ENCODE measurements around the gene INSIG2. TPM values are rescaled to one million over a fixed set of nuclear protein-coding genes. Genes with fewer than 3 reads are reported as not detected.

Gene INSIG2
- total and polyA plus RNA-seq, 8 donors, result 31.5 to 56.6 (median 37.9) TPM

DNA sequence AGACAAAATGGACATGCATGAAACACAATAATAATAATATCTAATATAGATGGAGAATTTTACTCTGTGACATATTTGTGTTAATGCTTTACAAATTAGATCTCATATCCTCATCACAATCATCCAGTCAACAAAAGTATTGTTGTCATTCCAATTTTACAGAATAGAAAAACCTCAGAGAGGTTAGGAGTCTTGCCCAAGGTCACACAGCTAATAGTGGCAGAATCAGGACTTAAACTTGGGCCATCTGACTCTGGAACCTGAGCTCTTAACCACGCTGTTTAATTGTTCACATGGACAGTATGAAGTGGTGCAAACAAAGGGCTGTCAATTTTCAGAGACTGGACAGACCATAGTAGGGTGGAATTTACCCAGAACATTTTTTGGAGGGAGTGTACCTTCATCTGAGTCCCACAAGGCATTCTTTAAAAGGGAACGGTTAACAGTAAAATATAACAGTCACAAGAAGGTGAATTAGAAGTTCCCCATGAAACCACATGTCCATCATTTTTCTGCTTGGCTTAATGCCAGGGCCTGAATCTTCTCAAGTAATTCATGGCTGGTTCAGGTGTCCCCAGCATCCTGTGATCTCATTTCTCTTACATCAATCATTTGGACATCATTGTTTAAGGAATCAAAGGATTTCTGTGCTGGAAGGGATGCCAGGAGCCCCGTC, 39.0 kb upstream of the INSIG2 start:
- no peak for TF ChIP-seq CTCF (IDR thresholded peaks at IDR 0.05)
- intact Hi-C loops (cut with DNase I), result loop anchor here in 1 of 2 donors (10.0 kb wide), 1 partner anchor 816 kb away; no protein-coding TSS in a partner anchor
- Histone ChIP-seq H3K36me3 (no peaks in the 10 kb centered on the region), H3K9me3 (no peaks in the 10 kb centered on the region), H3K4me1 (peaks cover 3 to 23% of the 10 kb centered on the region in 2 donors), H3K27ac (no peak overlapping the region), H3K27me3 (peaks cover 7 to 22% of the 10 kb centered on the region in 2 donors), H3K4me3 (no peak overlapping the region)
- ATAC-seq, result no peak
- DNase-seq, result no peak

DNA sequence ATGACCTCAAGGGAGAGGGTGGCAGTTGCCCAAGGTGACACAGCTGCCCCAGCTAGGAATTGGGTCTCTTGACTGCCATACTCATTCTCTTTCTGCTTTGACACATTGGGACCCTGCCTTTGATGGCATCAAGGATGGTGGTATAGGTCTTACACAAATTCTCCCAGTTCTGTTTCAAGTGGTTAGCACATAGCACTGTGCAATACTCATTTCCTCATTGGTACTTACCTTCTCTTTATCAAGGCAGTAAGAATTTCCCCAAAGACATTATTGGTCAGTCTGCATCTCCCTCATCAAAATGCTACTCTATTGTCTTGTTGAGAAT, 38.5 kb upstream of the INSIG2 start:
- intact Hi-C loops (cut with DNase I), result loop anchor here in 1 of 2 donors (10.0 kb wide), 1 partner anchor 815 kb away; no protein-coding TSS in a partner anchor
- Histone ChIP-seq H3K4me3 (no peak overlapping the region), H3K36me3 (no peaks in the 10 kb centered on the region), H3K27me3 (peaks cover 7 to 22% of the 10 kb centered on the region in 2 donors), H3K4me1 (peaks cover 3 to 23% of the 10 kb centered on the region in 2 donors), H3K9me3 (no peaks in the 10 kb centered on the region), H3K27ac (no peak overlapping the region)
- TF ChIP-seq CTCF (IDR thresholded peaks at IDR 0.05), result no peak
- no peak for DNase-seq
- ATAC-seq, result no peak

GRCh38 chr2:118050386-118050785, 37.9 kb upstream of the INSIG2 start:
- no peak for ATAC-seq
- DNase-seq, result no peak

DNA sequence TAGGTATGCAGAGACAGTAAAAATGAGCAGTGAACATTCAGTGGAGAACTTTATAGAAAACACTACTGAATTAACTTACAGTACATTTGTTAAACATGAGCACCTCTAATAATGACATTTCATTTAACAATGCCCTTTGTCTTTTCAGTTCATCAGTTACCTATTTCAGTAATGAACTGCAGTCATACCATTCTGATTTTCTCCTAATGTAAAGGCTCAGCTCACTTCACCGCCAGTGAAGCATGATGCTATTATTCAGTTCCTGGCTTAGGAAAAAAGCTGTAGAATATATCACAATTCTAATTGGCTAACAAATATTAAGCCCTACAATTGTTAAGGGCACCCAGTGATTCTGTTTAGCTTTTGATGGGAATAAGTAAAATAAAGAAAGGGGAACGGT, 37.3 kb upstream of the INSIG2 start:
- no peak for ATAC-seq
- no peak for TF ChIP-seq CTCF (IDR thresholded peaks at IDR 0.05)
- Histone ChIP-seq H3K36me3 (no peaks in the 10 kb centered on the region), H3K4me3 (no peak overlapping the region), H3K27ac (no peak overlapping the region), H3K27me3 (peaks cover 7 to 19% of the 10 kb centered on the region in 2 donors), H3K9me3 (no peaks in the 10 kb centered on the region), H3K4me1 (peaks cover 3 to 33% of the 10 kb centered on the region in 2 donors)
- intact Hi-C loops (cut with DNase I), result no loop called here
- no peak for DNase-seq

More at GRCh38 chr2:118050386-118050785, 37.9 kb upstream of the INSIG2 start:
- intact Hi-C loops (cut with DNase I), result no loop called here
- H3K4me1 ChIP-seq, result peaks cover 3 to 27% of the 10 kb centered on the region in 2 donors
- no peak for TF ChIP-seq CTCF (IDR thresholded peaks at IDR 0.05)
- H3K9me3 ChIP-seq, result no peaks in the 10 kb centered on the region
- H3K27ac ChIP-seq, result no peak overlapping the region
- no peaks in the 10 kb centered on the region for H3K36me3 ChIP-seq
- H3K27me3 ChIP-seq, result peaks cover 7 to 22% of the 10 kb centered on the region in 2 donors
- H3K4me3 ChIP-seq, result no peak overlapping the region

DNA sequence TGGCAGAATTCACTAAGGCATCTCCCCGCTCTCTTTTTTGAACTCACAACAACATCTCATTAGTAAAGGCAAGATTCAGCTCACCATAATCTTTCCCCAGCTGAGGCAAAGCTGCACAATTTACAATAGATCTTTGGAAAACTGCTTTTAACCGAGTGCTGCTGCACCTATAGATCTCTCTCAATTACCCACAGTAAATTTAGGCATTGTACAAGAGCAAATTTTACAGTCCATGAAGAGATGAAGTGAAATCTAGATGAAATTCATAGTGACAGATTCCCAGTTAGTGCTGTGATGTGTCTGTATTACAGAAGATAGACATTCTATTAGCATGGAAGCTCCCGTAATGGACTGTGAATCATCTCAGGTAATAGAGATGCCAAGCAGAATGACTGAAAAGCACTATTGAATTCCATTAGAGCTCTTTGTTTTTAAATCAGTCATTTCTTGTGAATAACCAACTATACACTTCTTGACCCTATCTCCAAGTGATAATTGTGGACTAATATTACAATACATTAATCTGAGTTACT, 36.4 kb upstream of the INSIG2 start:
- TF ChIP-seq CTCF (IDR thresholded peaks at IDR 0.05), result no peak
- H3K9me3 ChIP-seq, result no peaks in the 10 kb centered on the region
- DNase-seq (no peak), ATAC-seq (no peak)
- H3K4me3 ChIP-seq, result no peak overlapping the region
- intact Hi-C loops (cut with DNase I), result no loop called here
- no peak overlapping the region for H3K27ac ChIP-seq
- peaks cover 3 to 36% of the 10 kb centered on the region in 2 donors for H3K4me1 ChIP-seq
- peaks cover 7 to 17% of the 10 kb centered on the region in 2 donors for H3K27me3 ChIP-seq
- H3K36me3 ChIP-seq, result no peaks in the 10 kb centered on the region

All from left lung (tissue), 10 donors.